GM12873 (cell line): ENCODE measurements around the gene ADM2.

Experiments used
- CTCF ChIP-seq: IDR thresholded peaks from 2 replicates; pipeline ENCODE4 v1.5.1; 2012; ENCODE audit warnings: low read depth, mild to moderate bottlenecking, moderate library complexity, low read length, control low read depth; ENCODE audit not compliant: insufficient read depth; ENCODE audit errors: missing control alignments

ADM2 gene

GRCh38 chr22:50437511-50438304, 43.6 kb upstream of the ADM2 start:
- no peak for TF ChIP-seq CTCF

GRCh38 chr22:50438305-50439275, 42.8 kb upstream of the ADM2 start:
- no peak for TF ChIP-seq CTCF

GRCh38 chr22:50439314-50439870, 42.0 kb upstream of the ADM2 start:
- no peak for TF ChIP-seq CTCF

GRCh38 chr22:50439871-50440331, 41.4 kb upstream of the ADM2 start:
- no peak for TF ChIP-seq CTCF

GRCh38 chr22:50440544-50441249, 40.6 kb upstream of the ADM2 start:
- TF ChIP-seq CTCF, result no peak

GRCh38 chr22:50441428-50441993, 39.8 kb upstream of the ADM2 start:
- no peak for TF ChIP-seq CTCF
